Neural cell (in vitro differentiated cells): ENCODE measurements around the gene PCDHGB6. TPM values are rescaled to one million over a fixed set of nuclear protein-coding genes. Genes with fewer than 3 reads are reported as not detected.

Experiments
- H2AFZ ChIP-seq: fragments of 200-600, 300-800 bp; sonication (generic), shearing (Covaris generic); 2 replicates; pipeline ENCODE4 v1.6.0; 2014; ENCODE audit warnings: low read depth, mild to moderate bottlenecking, antibody characterized with exemption, low read length, moderate library complexity
- H3F3A ChIP-seq: fragments of 200-600 bp; shearing (Covaris generic); 2 replicates; pipeline ENCODE4 v1.6.1; 2016; ENCODE audit warnings: mild to moderate bottlenecking, moderate library complexity, mixed read lengths, antibody characterized with exemption, low read length; ENCODE audit not compliant: insufficient read depth, poor library complexity, severe bottlenecking
- H3K27ac ChIP-seq: fragments of 200-600, 300-800 bp; sonication (generic), shearing (Covaris generic); 2 replicates; pipeline ENCODE4 v1.5.1; 2014; ENCODE audit warnings: mild to moderate bottlenecking, low read length, moderate library complexity
- H3K27me3 ChIP-seq: fragments of 300-800, 200-600 bp; sonication (generic), shearing (Covaris generic); 2 replicates; pipeline ENCODE4 v1.6.0; 2014; ENCODE audit warnings: mild to moderate bottlenecking, low read depth, low read length, moderate library complexity; ENCODE audit not compliant: insufficient read depth
- H3K36me3 ChIP-seq: fragments of 300-800, 200-600 bp; sonication (generic), shearing (Covaris generic); 2 replicates; pipeline ENCODE4 v1.5.1; 2014; ENCODE audit warnings: mild to moderate bottlenecking, antibody characterized with exemption, low read length, moderate library complexity; ENCODE audit not compliant: insufficient read depth
- H3K4me2 ChIP-seq: fragments of 300-800, 200-600 bp; sonication (generic), shearing (Covaris generic); 2 replicates; pipeline ENCODE4 v1.6.0; 2014; ENCODE audit warnings: mild to moderate bottlenecking, low read length
- H3K4me3 ChIP-seq: fragments of 300-800, 200-600 bp; sonication (generic), shearing (Covaris generic); 2 replicates; pipeline ENCODE4 v1.5.1; 2014; ENCODE audit warnings: mild to moderate bottlenecking, low read length, moderate library complexity
- H3K79me2 ChIP-seq: fragments of 200-600 bp; shearing (Covaris generic); replicated peaks from 2 replicates; pipeline ENCODE4 v1.6.0; 2014; ENCODE audit warnings: mild to moderate bottlenecking, low read length, moderate library complexity; ENCODE audit not compliant: insufficient read depth
- H3K9ac ChIP-seq: fragments of 300-800, 200-600 bp; sonication (generic), shearing (Covaris generic); 2 replicates; pipeline ENCODE4 v1.6.1; 2016; ENCODE audit warnings: mild to moderate bottlenecking, low read length, mixed read lengths
- H3K9me2 ChIP-seq: fragments of 200-600 bp; shearing (Covaris generic); 2 replicates; pipeline ENCODE4 v1.6.1; 2016; ENCODE audit warnings: mild to moderate bottlenecking, low read length, mixed read lengths; ENCODE audit not compliant: insufficient read depth
- H3K9me3 ChIP-seq: fragments of 200-600, 300-800 bp; sonication (generic), shearing (Covaris generic); 2 replicates; pipeline ENCODE4 v1.6.1; 2016; ENCODE audit warnings: mild to moderate bottlenecking, mixed run types, low read length, moderate library complexity, mixed read lengths
- H4K20me1 ChIP-seq: fragments of 200-600 bp; shearing (Covaris generic); 2 replicates; pipeline ENCODE4 v1.6.1; 2016; ENCODE audit warnings: mild to moderate bottlenecking, mixed run types; ENCODE audit not compliant: insufficient read depth
- EP300 ChIP-seq: fragments of 450-650 bp; conservative IDR thresholded peaks from 2 replicates; pipeline ENCODE4 v1.6.1; 2014; ENCODE audit warnings: antibody characterized with exemption, mild to moderate bottlenecking, moderate library complexity; ENCODE audit not compliant: poor library complexity, severe bottlenecking
- EZH2 ChIP-seq: fragments of 200-600, 300-800 bp; shearing (Covaris generic), sonication (generic); IDR thresholded peaks from 2 replicates; pipeline ENCODE4 v1.6.1; 2014; ENCODE audit warnings: antibody characterized with exemption, low read length, borderline replicate concordance, mild to moderate bottlenecking; ENCODE audit not compliant: insufficient read depth, poor library complexity, severe bottlenecking
- MXI1 ChIP-seq: fragments of 450-650 bp; conservative IDR thresholded peaks from 2 replicates; pipeline ENCODE4 v1.6.1; 2014; ENCODE audit warnings: antibody characterized with exemption, mild to moderate bottlenecking; ENCODE audit not compliant: poor library complexity, severe bottlenecking
- POLR2AphosphoS5 ChIP-seq: IDR thresholded peaks from 2 replicates; pipeline ENCODE4 v1.6.1; 2012
- RAD21 ChIP-seq: fragments of 450-650 bp; conservative IDR thresholded peaks from 2 replicates; pipeline ENCODE4 v1.6.1; 2014; ENCODE audit warnings: antibody characterized with exemption, mild to moderate bottlenecking, moderate library complexity
- SMC3 ChIP-seq: fragments of 450-650 bp; conservative IDR thresholded peaks from 2 replicates; pipeline ENCODE4 v1.6.1; 2014; ENCODE audit warnings: antibody characterized with exemption, mild to moderate bottlenecking, moderate library complexity; ENCODE audit not compliant: poor library complexity
- TAF1 ChIP-seq: IDR thresholded peaks from 2 replicates; pipeline ENCODE4 v1.6.1; 2012; ENCODE audit warnings: low read depth
- polyA plus RNA-seq: library from polyadenylated mRNA; depleted of rRNA; stranded (reverse); fragments of >200 nt; gene quantifications from 2 replicates; pipeline ENCODE4 v1.2.3, GENCODE V29; 2014
- TF ChIP-seq, protein P1 (sequence below): IDR thresholded peaks from 2 replicates; pipeline ENCODE4 v1.6.1; 2012; ENCODE audit warnings: borderline replicate concordance
- TF ChIP-seq, protein P2 (sequence below): fragments of 450-650 bp; IDR thresholded peaks from 2 replicates; pipeline ENCODE4 v1.5.1; 2014; ENCODE audit warnings: antibody characterized with exemption, mild to moderate bottlenecking, moderate library complexity; ENCODE audit not compliant: poor library complexity, severe bottlenecking

The PCDHGB6 gene
- polyA plus RNA-seq, 1 donor from 2014 or later = 29.2 TPM

GRCh38 chr5:141420855-141421488 is 13.2 kb downstream of the PCDHGB6 start, which contains the start of gene PCDHGA11:
Gene PCDHGA11 (plus strand): TSS chr5:141421051. CDS start chr5:141421228, 177 bp downstream.
- Histone ChIP-seq H3K4me2 (no peak within 1 kb of the TSS), H3F3A (peaks cover 5% of the 10 kb centered on the region), H3K9me2 (no peaks in the 10 kb centered on the region), H3K27me3 (no peaks in the 10 kb centered on the region), H3K4me3 (peak within 1 kb of the TSS; percentile 57), H3K9me3 (peaks cover 88% of the 10 kb centered on the region), H3K36me3 (peaks cover 84% of the 10 kb centered on the region), H4K20me1 (no peaks in the 10 kb centered on the region), H3K27ac (no peak within 1 kb of the TSS), H3K79me2 (peaks cover 63% of the 10 kb centered on the region), H2AFZ (no peak within 1 kb of the TSS), H3K9ac (no peak within 1 kb of the TSS)
- TF ChIP-seq SMC3 = no peak
- TF ChIP-seq EP300 = no peak
- TF ChIP-seq POLR2AphosphoS5 = no peak
- TF ChIP-seq, protein P1, sequence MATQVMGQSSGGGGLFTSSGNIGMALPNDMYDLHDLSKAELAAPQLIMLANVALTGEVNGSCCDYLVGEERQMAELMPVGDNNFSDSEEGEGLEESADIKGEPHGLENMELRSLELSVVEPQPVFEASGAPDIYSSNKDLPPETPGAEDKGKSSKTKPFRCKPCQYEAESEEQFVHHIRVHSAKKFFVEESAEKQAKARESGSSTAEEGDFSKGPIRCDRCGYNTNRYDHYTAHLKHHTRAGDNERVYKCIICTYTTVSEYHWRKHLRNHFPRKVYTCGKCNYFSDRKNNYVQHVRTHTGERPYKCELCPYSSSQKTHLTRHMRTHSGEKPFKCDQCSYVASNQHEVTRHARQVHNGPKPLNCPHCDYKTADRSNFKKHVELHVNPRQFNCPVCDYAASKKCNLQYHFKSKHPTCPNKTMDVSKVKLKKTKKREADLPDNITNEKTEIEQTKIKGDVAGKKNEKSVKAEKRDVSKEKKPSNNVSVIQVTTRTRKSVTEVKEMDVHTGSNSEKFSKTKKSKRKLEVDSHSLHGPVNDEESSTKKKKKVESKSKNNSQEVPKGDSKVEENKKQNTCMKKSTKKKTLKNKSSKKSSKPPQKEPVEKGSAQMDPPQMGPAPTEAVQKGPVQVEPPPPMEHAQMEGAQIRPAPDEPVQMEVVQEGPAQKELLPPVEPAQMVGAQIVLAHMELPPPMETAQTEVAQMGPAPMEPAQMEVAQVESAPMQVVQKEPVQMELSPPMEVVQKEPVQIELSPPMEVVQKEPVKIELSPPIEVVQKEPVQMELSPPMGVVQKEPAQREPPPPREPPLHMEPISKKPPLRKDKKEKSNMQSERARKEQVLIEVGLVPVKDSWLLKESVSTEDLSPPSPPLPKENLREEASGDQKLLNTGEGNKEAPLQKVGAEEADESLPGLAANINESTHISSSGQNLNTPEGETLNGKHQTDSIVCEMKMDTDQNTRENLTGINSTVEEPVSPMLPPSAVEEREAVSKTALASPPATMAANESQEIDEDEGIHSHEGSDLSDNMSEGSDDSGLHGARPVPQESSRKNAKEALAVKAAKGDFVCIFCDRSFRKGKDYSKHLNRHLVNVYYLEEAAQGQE = no peak
- TF ChIP-seq, protein P2, sequence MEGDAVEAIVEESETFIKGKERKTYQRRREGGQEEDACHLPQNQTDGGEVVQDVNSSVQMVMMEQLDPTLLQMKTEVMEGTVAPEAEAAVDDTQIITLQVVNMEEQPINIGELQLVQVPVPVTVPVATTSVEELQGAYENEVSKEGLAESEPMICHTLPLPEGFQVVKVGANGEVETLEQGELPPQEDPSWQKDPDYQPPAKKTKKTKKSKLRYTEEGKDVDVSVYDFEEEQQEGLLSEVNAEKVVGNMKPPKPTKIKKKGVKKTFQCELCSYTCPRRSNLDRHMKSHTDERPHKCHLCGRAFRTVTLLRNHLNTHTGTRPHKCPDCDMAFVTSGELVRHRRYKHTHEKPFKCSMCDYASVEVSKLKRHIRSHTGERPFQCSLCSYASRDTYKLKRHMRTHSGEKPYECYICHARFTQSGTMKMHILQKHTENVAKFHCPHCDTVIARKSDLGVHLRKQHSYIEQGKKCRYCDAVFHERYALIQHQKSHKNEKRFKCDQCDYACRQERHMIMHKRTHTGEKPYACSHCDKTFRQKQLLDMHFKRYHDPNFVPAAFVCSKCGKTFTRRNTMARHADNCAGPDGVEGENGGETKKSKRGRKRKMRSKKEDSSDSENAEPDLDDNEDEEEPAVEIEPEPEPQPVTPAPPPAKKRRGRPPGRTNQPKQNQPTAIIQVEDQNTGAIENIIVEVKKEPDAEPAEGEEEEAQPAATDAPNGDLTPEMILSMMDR = no peak
- no peak for TF ChIP-seq EZH2
- no peak for TF ChIP-seq TAF1
- no peak for TF ChIP-seq MXI1
- TF ChIP-seq RAD21 = no peak

DNA sequence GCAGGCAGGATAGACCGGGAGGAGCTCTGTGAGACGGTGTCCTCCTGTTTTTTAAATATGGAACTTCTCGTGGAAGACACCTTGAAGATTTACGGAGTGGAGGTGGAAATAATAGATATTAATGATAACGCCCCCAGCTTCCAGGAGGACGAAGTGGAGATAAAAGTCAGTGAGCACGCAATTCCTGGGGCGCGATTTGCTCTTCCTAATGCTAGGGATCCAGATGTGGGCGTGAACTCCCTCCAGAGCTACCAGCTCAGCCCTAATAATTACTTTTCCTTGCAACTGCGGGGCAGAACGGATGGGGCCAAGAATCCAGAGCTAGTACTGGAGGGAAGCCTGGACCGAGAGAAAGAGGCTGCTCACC is 13.7 kb downstream of the PCDHGB6 start:
- TF ChIP-seq, protein P1 = no peak
- TF ChIP-seq RAD21 (no peak), TAF1 (no peak), SMC3 (no peak), EP300 (no peak), POLR2AphosphoS5 (no peak), EZH2 (no peak), MXI1 (no peak)
- TF ChIP-seq, protein P2 = no peak
- H4K20me1 ChIP-seq = no peaks in the 10 kb centered on the region
- peaks cover 84% of the 10 kb centered on the region for H3K36me3 ChIP-seq
- peaks cover 5% of the 10 kb centered on the region for H3F3A ChIP-seq
- no peak overlapping the region for H3K9ac ChIP-seq
- H3K9me3 ChIP-seq = peaks cover 88% of the 10 kb centered on the region
- no peak overlapping the region for H3K27ac ChIP-seq
- H3K4me2 ChIP-seq = no peak overlapping the region
- no peak overlapping the region for H2AFZ ChIP-seq
- peak overlapping the region; percentile 39 for H3K4me3 ChIP-seq
- no peaks in the 10 kb centered on the region for H3K27me3 ChIP-seq
- H3K79me2 ChIP-seq = peaks cover 58% of the 10 kb centered on the region
- H3K9me2 ChIP-seq = no peaks in the 10 kb centered on the region
